HepG2 (cell line): ENCODE measurements around the gene UROD. TPM values are rescaled to one million over a fixed set of nuclear protein-coding genes. Genes with fewer than 3 reads are reported as not detected.

Source experiments
- AGO1 ChIP-seq: fragments of 200-400 bp; formaldehyde crosslinking; IDR thresholded peaks from 2 replicates; pipeline ENCODE4 v1.6.1; 2017; ENCODE audit warnings: mild to moderate bottlenecking, low read depth, low read length, moderate library complexity; ENCODE audit not compliant: poor library complexity, severe bottlenecking
- CCAR2 ChIP-seq: fragments of 200-400 bp; formaldehyde crosslinking; optimal IDR thresholded peaks from 2 replicates; pipeline ENCODE3; 2018; ENCODE audit warnings: low read depth, mild to moderate bottlenecking, low read length, moderate library complexity
- CHCHD3 ChIP-seq: sonication (generic); formaldehyde crosslinking; IDR thresholded peaks from 2 replicates; pipeline ENCODE4 v1.8.0; 2022; ENCODE audit warnings: mild to moderate bottlenecking, missing genetic modification reagents, moderate library complexity
- EEA1 ChIP-seq: sonication (generic); formaldehyde crosslinking; IDR thresholded peaks from 2 replicates; pipeline ENCODE4 v1.5.1; 2020; ENCODE audit warnings: mild to moderate bottlenecking, missing genetic modification reagents, borderline replicate concordance
- FOXC1 ChIP-seq: sonication (generic); formaldehyde crosslinking; IDR thresholded peaks from 2 replicates; pipeline ENCODE4 v1.8.0; 2022; ENCODE audit warnings: mild to moderate bottlenecking, missing genetic modification reagents, borderline replicate concordance
- GATAD1 ChIP-seq: IDR thresholded peaks from 2 replicates; pipeline ENCODE4 v1.6.1; 2016; ENCODE audit warnings: missing genetic modification reagents, missing compliant biosample characterization
- LCORL ChIP-seq, 2 experiments: fragments of 450-650 bp in 1 of 2; sonication (generic) in 1 of 2; formaldehyde crosslinking in 1 of 2; IDR thresholded peaks; 2 replicates each; pipeline versions ENCODE4 v1.5.0 to v1.6.1; 2017 to 2020; ENCODE audit warnings: antibody characterized with exemption in 1 of 2, missing genetic modification reagents in 1 of 2
- MAFG ChIP-seq: sonication (generic); formaldehyde crosslinking; IDR thresholded peaks from 2 replicates; pipeline ENCODE4 v1.5.1; 2020; ENCODE audit warnings: mild to moderate bottlenecking, missing genetic modification reagents
- MTA3 ChIP-seq: sonication (generic); formaldehyde crosslinking; IDR thresholded peaks from 2 replicates; pipeline ENCODE4 v1.4.0; 2020; ENCODE audit warnings: missing genetic modification reagents
- PRPF4 ChIP-seq: fragments of 200-400 bp; formaldehyde crosslinking; IDR thresholded peaks from 2 replicates; pipeline ENCODE4 v1.6.1; 2016; ENCODE audit warnings: low read length, low read depth; ENCODE audit not compliant: poor library complexity, severe bottlenecking
- RFX5 ChIP-seq: IDR thresholded peaks from 2 replicates; pipeline ENCODE4 v1.6.1; 2011; ENCODE audit warnings: low read depth, low read length, improper control_type of control experiment
- SOX6 ChIP-seq, 2 experiments: fragments of 450-650 bp in 1 of 2; sonication (generic) in 1 of 2; formaldehyde crosslinking in 1 of 2; IDR thresholded peaks; 2 replicates each; pipeline versions ENCODE4 v1.4.0 to v1.6.1; 2017 to 2020; ENCODE audit warnings: antibody characterized with exemption in 1 of 2, mild to moderate bottlenecking in 1 of 2, missing genetic modification reagents in 1 of 2
- THAP8 ChIP-seq: sonication (generic); formaldehyde crosslinking; IDR thresholded peaks from 2 replicates; pipeline ENCODE4 v1.5.1; 2020; ENCODE audit warnings: missing genetic modification reagents, mild to moderate bottlenecking, borderline replicate concordance
- ZFY ChIP-seq: sonication (generic); formaldehyde crosslinking; IDR thresholded peaks from 2 replicates; pipeline ENCODE4 v1.4.0; 2020; ENCODE audit warnings: missing genetic modification reagents
- ZNF616 ChIP-seq: sonication (generic); formaldehyde crosslinking; IDR thresholded peaks from 2 replicates; pipeline ENCODE4 v1.5.0; 2020; ENCODE audit warnings: low read depth, mild to moderate bottlenecking, missing genetic modification reagents
- ZNF674 ChIP-seq: sonication (generic); formaldehyde crosslinking; IDR thresholded peaks from 2 replicates; pipeline ENCODE4 v1.5.0; 2020; ENCODE audit warnings: low read depth, mild to moderate bottlenecking, missing genetic modification reagents
- ZNF709 ChIP-seq: sonication (generic); formaldehyde crosslinking; IDR thresholded peaks from 2 replicates; pipeline ENCODE4 v1.5.0; 2020; ENCODE audit warnings: mild to moderate bottlenecking, missing genetic modification reagents
- polyA plus RNA-seq, 8 experiments: library from polyadenylated mRNA; depleted of rRNA in 3 of 8; stranded (reverse) in 7 of 8; unstranded in 1 of 8; fragments of >200 nt; fragmentation: Illumina TruSeq in 4 of 8; extraction: Trizol in 4 of 8; gene quantifications; 2 replicates each; pipeline versions ENCODE4 v1.2.1 to v1.2.3, GENCODE V29; 2011 to 2016; ENCODE audit warnings: low read depth in 4 of 8, missing spikeins in 1 of 8, mixed read lengths in 1 of 8; ENCODE audit not compliant: insufficient read depth in 1 of 8
- total RNA-seq, 5 experiments: library from RNA; depleted of rRNA; stranded (reverse); fragments of >200 nt; fragmentation: Illumina TruSeq; extraction: Trizol; gene quantifications; 2 replicates each; pipeline ENCODE4 v1.2.3, GENCODE V29; 2016; ENCODE audit warnings: low read depth in 1 of 5
- TF ChIP-seq, protein P1 (sequence below): sonication (generic); formaldehyde crosslinking; IDR thresholded peaks from 2 replicates; pipeline ENCODE4 v1.4.0; 2020; ENCODE audit warnings: missing genetic modification reagents
- TF ChIP-seq, protein P2 (sequence below): sonication (generic); formaldehyde crosslinking; IDR thresholded peaks from 2 replicates; pipeline ENCODE4 v1.5.0; 2020; ENCODE audit warnings: missing genetic modification reagents
- TF ChIP-seq, protein P3 (sequence below): sonication (generic); formaldehyde crosslinking; IDR thresholded peaks from 2 replicates; pipeline ENCODE4 v1.8.0; 2022; ENCODE audit warnings: missing genetic modification reagents, mild to moderate bottlenecking, borderline replicate concordance
- TF ChIP-seq, protein P4 (sequence below): sonication (generic); formaldehyde crosslinking; IDR thresholded peaks from 2 replicates; pipeline ENCODE4 v1.4.0; 2020; ENCODE audit warnings: mild to moderate bottlenecking, missing genetic modification reagents
- TF ChIP-seq, protein P5 (sequence below): sonication (generic); IDR thresholded peaks from 2 replicates; pipeline ENCODE4 v1.6.1; 2016; ENCODE audit warnings: low read depth, borderline replicate concordance

Gene UROD
- total and polyA plus RNA-seq, 2 of the 13 experiments (the other 11 are each of a cell fraction or from before 2014, with no cell fraction given), result 162 to 171 TPM

DNA sequence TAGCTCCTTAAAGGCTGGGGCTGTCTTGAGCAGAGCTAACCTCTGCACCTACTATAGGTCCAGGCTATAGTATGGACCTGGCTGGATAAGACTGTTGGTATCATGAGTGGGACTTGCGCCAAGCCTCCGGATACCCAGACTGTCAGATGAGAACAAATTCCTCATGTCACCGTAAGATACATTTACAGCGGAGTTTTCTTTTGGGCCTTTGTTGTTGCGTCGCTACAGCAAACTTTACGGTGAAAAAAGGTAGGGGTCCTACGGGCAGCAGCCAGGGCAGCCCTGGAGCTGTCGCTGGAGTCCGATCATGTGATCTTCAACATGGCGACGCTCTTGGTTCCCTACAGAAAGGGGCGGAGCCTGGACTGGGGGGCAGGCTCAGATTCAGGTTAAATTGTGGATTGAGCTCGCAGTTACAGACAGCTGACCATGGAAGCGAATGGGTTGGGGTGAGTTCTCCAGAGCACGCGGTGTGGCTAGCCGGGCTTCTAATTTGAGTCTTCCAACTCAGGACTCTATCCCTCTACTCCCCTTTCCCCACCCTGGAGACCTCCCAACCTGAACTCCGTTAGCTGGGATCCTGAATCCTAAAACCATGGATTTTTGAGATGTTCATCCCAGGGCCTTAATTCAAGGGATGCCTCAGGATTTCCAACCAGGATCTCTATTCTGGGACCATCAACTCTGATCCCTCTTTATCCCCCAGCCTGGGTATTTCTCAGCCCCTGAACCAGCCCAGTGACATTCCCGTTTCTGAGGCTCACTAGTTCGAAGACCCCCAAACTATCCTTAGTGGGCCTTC lies at the start of gene UROD (continued):
- TF ChIP-seq, protein P1, sequence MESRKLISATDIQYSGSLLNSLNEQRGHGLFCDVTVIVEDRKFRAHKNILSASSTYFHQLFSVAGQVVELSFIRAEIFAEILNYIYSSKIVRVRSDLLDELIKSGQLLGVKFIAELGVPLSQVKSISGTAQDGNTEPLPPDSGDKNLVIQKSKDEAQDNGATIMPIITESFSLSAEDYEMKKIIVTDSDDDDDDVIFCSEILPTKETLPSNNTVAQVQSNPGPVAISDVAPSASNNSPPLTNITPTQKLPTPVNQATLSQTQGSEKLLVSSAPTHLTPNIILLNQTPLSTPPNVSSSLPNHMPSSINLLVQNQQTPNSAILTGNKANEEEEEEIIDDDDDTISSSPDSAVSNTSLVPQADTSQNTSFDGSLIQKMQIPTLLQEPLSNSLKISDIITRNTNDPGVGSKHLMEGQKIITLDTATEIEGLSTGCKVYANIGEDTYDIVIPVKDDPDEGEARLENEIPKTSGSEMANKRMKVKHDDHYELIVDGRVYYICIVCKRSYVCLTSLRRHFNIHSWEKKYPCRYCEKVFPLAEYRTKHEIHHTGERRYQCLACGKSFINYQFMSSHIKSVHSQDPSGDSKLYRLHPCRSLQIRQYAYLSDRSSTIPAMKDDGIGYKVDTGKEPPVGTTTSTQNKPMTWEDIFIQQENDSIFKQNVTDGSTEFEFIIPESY, result peak; percentile 6; the same call in 1 of the 2 replicates
- no peak; the same call in 1 of the 2 replicates for TF ChIP-seq THAP8 (CRISPR knock-in tag)
- no peak for TF ChIP-seq CHCHD3 (CRISPR knock-in tag)
- TF ChIP-seq, protein P2, sequence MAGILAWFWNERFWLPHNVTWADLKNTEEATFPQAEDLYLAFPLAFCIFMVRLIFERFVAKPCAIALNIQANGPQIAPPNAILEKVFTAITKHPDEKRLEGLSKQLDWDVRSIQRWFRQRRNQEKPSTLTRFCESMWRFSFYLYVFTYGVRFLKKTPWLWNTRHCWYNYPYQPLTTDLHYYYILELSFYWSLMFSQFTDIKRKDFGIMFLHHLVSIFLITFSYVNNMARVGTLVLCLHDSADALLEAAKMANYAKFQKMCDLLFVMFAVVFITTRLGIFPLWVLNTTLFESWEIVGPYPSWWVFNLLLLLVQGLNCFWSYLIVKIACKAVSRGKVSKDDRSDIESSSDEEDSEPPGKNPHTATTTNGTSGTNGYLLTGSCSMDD (CRISPR knock-in tag), result no peak
- TF ChIP-seq CCAR2, result no peak
- TF ChIP-seq ZNF709 (CRISPR knock-in tag), result 0 out of 2 replicates have a peak, but pooled peaks have one; percentile 36
- TF ChIP-seq, protein P3, sequence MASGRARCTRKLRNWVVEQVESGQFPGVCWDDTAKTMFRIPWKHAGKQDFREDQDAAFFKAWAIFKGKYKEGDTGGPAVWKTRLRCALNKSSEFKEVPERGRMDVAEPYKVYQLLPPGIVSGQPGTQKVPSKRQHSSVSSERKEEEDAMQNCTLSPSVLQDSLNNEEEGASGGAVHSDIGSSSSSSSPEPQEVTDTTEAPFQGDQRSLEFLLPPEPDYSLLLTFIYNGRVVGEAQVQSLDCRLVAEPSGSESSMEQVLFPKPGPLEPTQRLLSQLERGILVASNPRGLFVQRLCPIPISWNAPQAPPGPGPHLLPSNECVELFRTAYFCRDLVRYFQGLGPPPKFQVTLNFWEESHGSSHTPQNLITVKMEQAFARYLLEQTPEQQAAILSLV (CRISPR knock-in tag), result no peak
- TF ChIP-seq AGO1, result no peak
- no peak for TF ChIP-seq RFX5
- no peak for TF ChIP-seq ZNF616
- no peak for TF ChIP-seq MAFG (CRISPR knock-in tag)
- no peak for TF ChIP-seq SOX6 (IDR thresholded peaks at IDR 0.05)
- TF ChIP-seq SOX6 (CRISPR knock-in tag; IDR thresholded peaks at IDR 0.05), result no peak; the same call in 1 of the 2 replicates
- TF ChIP-seq ZFY (CRISPR knock-in tag), result peak; percentile 59; the same call in 1 of the 2 replicates
- TF ChIP-seq GATAD1 (CRISPR knock-in tag), result peak; percentile 97
- TF ChIP-seq EEA1 (CRISPR knock-in tag), result no peak
- no peak for TF ChIP-seq MTA3 (CRISPR knock-in tag)
- TF ChIP-seq LCORL (IDR thresholded peaks at IDR 0.05), result no peak
- peak; percentile 29; the same call in 1 of the 2 replicates for TF ChIP-seq LCORL (CRISPR knock-in tag; IDR thresholded peaks at IDR 0.05)
- TF ChIP-seq ZNF674 (CRISPR knock-in tag), result no peak
- TF ChIP-seq, protein P4, sequence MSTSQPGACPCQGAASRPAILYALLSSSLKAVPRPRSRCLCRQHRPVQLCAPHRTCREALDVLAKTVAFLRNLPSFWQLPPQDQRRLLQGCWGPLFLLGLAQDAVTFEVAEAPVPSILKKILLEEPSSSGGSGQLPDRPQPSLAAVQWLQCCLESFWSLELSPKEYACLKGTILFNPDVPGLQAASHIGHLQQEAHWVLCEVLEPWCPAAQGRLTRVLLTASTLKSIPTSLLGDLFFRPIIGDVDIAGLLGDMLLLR (CRISPR knock-in tag), result no peak
- no peak; the same call in 1 of the 2 replicates for TF ChIP-seq FOXC1 (CRISPR knock-in tag)
- TF ChIP-seq, protein P5, sequence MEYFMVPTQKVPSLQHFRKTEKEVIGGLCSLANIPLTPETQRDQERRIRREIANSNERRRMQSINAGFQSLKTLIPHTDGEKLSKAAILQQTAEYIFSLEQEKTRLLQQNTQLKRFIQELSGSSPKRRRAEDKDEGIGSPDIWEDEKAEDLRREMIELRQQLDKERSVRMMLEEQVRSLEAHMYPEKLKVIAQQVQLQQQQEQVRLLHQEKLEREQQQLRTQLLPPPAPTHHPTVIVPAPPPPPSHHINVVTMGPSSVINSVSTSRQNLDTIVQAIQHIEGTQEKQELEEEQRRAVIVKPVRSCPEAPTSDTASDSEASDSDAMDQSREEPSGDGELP, result peak; percentile 89
- no peak for TF ChIP-seq PRPF4
